Loucy (cell line): ENCODE measurements around the gene SLC25A41.

Experiments
- EZH2phosphoT487 ChIP-seq: fragments of 200-600 bp; IDR thresholded peaks from 2 replicates; pipeline ENCODE4 v1.6.1; 2018; ENCODE audit warnings: antibody characterized with exemption, mild to moderate bottlenecking, moderate library complexity, borderline replicate concordance
- TF ChIP-seq, protein P1 (sequence below): fragments of 200-600 bp; sonication (generic); conservative IDR thresholded peaks from 2 replicates; pipeline ENCODE4 v1.5.1; 2014; ENCODE audit warnings: mild to moderate bottlenecking, antibody characterized with exemption, low read length

DNA sequence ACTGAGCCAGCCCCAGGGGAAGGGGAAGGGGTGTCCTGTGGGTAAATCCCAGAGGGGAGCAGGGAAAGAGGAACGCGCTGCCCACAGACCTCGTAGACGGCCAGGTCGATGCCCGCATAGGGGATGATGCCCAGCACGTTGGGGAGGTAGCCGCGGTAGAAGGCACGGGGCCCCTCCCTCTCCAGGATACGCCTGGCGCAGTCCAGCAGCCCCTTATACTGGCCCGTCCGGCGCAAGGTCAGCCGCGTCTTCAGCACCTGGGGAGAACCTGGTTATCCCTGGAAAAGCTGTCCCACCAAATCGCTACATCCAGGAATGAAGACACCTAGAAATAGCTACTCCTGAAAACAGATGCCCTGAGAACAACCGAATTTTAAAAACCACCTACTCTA is 18.7 kb upstream of the SLC25A41 start:
- TF ChIP-seq, protein P1, sequence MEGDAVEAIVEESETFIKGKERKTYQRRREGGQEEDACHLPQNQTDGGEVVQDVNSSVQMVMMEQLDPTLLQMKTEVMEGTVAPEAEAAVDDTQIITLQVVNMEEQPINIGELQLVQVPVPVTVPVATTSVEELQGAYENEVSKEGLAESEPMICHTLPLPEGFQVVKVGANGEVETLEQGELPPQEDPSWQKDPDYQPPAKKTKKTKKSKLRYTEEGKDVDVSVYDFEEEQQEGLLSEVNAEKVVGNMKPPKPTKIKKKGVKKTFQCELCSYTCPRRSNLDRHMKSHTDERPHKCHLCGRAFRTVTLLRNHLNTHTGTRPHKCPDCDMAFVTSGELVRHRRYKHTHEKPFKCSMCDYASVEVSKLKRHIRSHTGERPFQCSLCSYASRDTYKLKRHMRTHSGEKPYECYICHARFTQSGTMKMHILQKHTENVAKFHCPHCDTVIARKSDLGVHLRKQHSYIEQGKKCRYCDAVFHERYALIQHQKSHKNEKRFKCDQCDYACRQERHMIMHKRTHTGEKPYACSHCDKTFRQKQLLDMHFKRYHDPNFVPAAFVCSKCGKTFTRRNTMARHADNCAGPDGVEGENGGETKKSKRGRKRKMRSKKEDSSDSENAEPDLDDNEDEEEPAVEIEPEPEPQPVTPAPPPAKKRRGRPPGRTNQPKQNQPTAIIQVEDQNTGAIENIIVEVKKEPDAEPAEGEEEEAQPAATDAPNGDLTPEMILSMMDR, result no peak
- no peak for TF ChIP-seq EZH2phosphoT487
